H1 (cell line): ENCODE results near the gene KIF5A.

Source experiments
- CHD2 ChIP-seq: IDR thresholded peaks from 2 replicates; pipeline ENCODE4 v1.6.1; 2012; ENCODE audit warnings: low read length, improper control_type of control experiment
- CREB1 ChIP-seq: IDR thresholded peaks from 2 replicates; pipeline ENCODE4 v1.6.1; 2012; ENCODE audit warnings: inconsistent platforms
- CTCF ChIP-seq, 3 experiments: IDR thresholded peaks; 1 replicate in 2 of 3; 2 replicates in 1 of 3; pipeline versions ENCODE4 v1.5.1 to v1.6.1; 2011; ENCODE audit warnings: low read length in 3 of 3, mild to moderate bottlenecking in 3 of 3, inconsistent platforms in 2 of 3, low read depth in 1 of 3, moderate library complexity in 1 of 3; ENCODE audit not compliant: insufficient read depth in 1 of 3; ENCODE audit errors: control extremely low read depth in 1 of 3
- EZH2 ChIP-seq: fragments of 200-600 bp; sonication (generic); IDR thresholded peaks from 2 replicates; pipeline ENCODE4 v1.7.1; 2012; ENCODE audit warnings: low read depth, mild to moderate bottlenecking, moderate library complexity, low read length, inconsistent platforms; ENCODE audit not compliant: severe bottlenecking
- KDM1A ChIP-seq: fragments of 200-600, 300-600 bp; sonication (generic); IDR thresholded peaks from 2 replicates; pipeline ENCODE4 v1.7.1; 2016; ENCODE audit warnings: mild to moderate bottlenecking, low read length, borderline replicate concordance
- POLR2A ChIP-seq, 2 experiments: IDR thresholded peaks; 1 replicate in 1 of 2; 2 replicates in 1 of 2; pipeline ENCODE4 v1.6.1; 2011; ENCODE audit warnings: low read depth in 2 of 2, low read length in 2 of 2, mild to moderate bottlenecking in 2 of 2; ENCODE audit errors: control extremely low read depth in 1 of 2
- RAD21 ChIP-seq, 2 experiments: IDR thresholded peaks in 1 of 2; conservative IDR thresholded peaks in 1 of 2; 2 replicates each; pipeline ENCODE4 v1.6.1; 2011; ENCODE audit warnings: low read depth in 2 of 2, low read length in 2 of 2, improper control_type of control experiment in 1 of 2, inconsistent platforms in 1 of 2, mild to moderate bottlenecking in 1 of 2, moderate library complexity in 1 of 2
- SIX5 ChIP-seq: IDR thresholded peaks from 2 replicates; pipeline ENCODE4 v1.6.1; 2011; ENCODE audit warnings: mild to moderate bottlenecking, low read depth, low read length
- TF ChIP-seq, protein P1 (sequence below): IDR thresholded peaks from 2 replicates; pipeline ENCODE4 v1.6.1; 2011; ENCODE audit warnings: low read length, improper control_type of control experiment

DNA sequence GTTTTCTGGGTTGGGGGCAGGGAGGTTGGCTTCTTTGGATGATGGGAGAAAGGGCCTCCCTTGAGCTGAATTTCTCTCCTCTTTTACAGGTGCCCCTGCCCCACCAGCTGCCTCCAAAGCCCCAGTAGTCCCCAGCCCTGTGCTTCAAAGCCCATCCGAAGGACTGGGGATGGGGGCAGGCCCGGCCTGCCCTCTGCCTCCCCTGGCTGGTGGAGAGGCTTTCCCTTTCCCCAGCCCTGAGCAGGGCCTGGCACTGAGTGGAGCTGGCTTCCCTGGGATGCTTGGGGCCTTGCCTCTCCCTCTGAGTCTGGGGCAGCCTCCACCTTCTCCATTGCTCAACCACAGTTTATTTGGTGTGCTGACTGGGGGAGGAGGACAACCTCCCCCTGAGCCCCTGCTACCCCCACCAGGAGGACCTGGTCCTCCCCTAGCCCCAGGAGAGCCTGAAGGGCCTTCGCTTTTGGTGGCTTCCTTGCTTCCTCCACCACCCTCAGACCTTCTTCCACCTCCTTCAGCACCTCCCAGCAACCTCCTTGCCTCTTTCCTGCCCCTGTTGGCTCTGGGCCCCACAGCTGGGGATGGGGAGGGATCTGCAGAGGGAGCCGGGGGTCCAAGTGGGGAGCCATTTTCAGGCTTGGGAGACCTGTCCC lies 23.2 kb upstream of the KIF5A start:
- TF ChIP-seq KDM1A = no peak
- TF ChIP-seq EZH2 = no peak
- no peak for TF ChIP-seq RAD21 (IDR thresholded peaks at IDR 0.05 in 1 of 2, conservative IDR thresholded peaks at IDR 0.05 in 1 of 2; ENCODE audit: low read depth in 2 of 2, low read length in 2 of 2)
- no peak for TF ChIP-seq SIX5
- TF ChIP-seq CTCF (IDR thresholded peaks at IDR 0.05; ENCODE audit: control extremely low read depth in 1 of 3, insufficient read depth in 1 of 3, low read depth in 1 of 3, low read length in 3 of 3) = no peak
- TF ChIP-seq, protein P1, sequence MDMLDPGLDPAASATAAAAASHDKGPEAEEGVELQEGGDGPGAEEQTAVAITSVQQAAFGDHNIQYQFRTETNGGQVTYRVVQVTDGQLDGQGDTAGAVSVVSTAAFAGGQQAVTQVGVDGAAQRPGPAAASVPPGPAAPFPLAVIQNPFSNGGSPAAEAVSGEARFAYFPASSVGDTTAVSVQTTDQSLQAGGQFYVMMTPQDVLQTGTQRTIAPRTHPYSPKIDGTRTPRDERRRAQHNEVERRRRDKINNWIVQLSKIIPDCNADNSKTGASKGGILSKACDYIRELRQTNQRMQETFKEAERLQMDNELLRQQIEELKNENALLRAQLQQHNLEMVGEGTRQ = no peak
- TF ChIP-seq CHD2 = no peak
- no peak for TF ChIP-seq CREB1
- no peak for TF ChIP-seq POLR2A (IDR thresholded peaks at IDR 0.05; ENCODE audit: control extremely low read depth in 1 of 2, low read depth in 2 of 2, low read length in 2 of 2)
